ENCODE measurements around the gene ZNF385B.

The ZNF385B gene

GRCh38 chr2:179770029-179770428 lies 91.4 kb downstream of the ZNF385B start:
- Histone ChIP-seq H3K4me3 (ENCODE audit: low read depth, low read length) (no peak overlapping the region), H3K27ac (no peak overlapping the region), H3K36me3 (no peaks in the 10 kb centered on the region; the same call in 1 of the 2 replicates), H3K9me3 (ENCODE audit: severe bottlenecking) (no peaks in the 10 kb centered on the region), H3K27me3 (ENCODE audit: insufficient read depth, low read depth, severe bottlenecking) (no peaks in the 10 kb centered on the region)
- TF ChIP-seq, protein P1, sequence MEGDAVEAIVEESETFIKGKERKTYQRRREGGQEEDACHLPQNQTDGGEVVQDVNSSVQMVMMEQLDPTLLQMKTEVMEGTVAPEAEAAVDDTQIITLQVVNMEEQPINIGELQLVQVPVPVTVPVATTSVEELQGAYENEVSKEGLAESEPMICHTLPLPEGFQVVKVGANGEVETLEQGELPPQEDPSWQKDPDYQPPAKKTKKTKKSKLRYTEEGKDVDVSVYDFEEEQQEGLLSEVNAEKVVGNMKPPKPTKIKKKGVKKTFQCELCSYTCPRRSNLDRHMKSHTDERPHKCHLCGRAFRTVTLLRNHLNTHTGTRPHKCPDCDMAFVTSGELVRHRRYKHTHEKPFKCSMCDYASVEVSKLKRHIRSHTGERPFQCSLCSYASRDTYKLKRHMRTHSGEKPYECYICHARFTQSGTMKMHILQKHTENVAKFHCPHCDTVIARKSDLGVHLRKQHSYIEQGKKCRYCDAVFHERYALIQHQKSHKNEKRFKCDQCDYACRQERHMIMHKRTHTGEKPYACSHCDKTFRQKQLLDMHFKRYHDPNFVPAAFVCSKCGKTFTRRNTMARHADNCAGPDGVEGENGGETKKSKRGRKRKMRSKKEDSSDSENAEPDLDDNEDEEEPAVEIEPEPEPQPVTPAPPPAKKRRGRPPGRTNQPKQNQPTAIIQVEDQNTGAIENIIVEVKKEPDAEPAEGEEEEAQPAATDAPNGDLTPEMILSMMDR (IDR thresholded peaks at IDR 0.05; ENCODE audit: low read depth, low read length): no peak
- DNase-seq: no peak

- H3K4me3 ChIP-seq (ENCODE audit: low read depth, low read length): no peak overlapping the region
- no peaks in the 10 kb centered on the region for H3K9me3 ChIP-seq (ENCODE audit: severe bottlenecking)
- no peak for DNase-seq
- H3K27me3 ChIP-seq (ENCODE audit: insufficient read depth, low read depth, severe bottlenecking): no peaks in the 10 kb centered on the region
- TF ChIP-seq, protein P1 (IDR thresholded peaks at IDR 0.05; ENCODE audit: low read depth, low read length): no peak
- no peak overlapping the region for H3K27ac ChIP-seq
- no peaks in the 10 kb centered on the region; the same call in 1 of the 2 replicates for H3K36me3 ChIP-seq
These were observed 92.1 kb downstream of the ZNF385B start for GRCh38 chr2:179769323-179769722.

DNA sequence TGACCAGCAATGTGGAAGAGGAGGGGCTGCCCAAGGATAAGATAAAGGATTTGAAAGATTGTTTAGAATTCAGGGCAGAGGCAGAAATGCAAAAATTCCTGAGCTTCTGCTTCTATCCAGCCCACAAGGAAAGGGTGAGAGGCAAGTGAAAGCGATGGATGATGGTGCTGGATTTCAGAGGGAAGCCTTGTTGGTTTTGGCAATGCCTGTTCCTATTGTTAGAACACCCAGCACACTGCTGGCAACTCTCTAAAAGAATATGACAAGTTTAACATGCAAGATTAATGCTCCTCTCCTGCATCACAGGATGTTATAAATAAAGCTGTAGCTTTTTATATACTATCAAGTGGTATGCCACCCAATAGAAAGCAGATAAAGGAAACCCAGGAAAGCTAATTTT lies 92.6 kb downstream of the ZNF385B start:
- Histone ChIP-seq H3K27me3 (ENCODE audit: insufficient read depth, low read depth, severe bottlenecking) (no peaks in the 10 kb centered on the region), H3K4me3 (ENCODE audit: low read depth, low read length) (no peak overlapping the region), H3K9me3 (ENCODE audit: severe bottlenecking) (no peaks in the 10 kb centered on the region), H3K27ac (no peak overlapping the region), H3K36me3 (no peaks in the 10 kb centered on the region; the same call in 1 of the 2 replicates)
- no peak for DNase-seq
- TF ChIP-seq, protein P1 (IDR thresholded peaks at IDR 0.05; ENCODE audit: low read depth, low read length): no peak

GRCh38 chr2:179765666-179766065 lies 95.7 kb downstream of the ZNF385B start:
- Histone ChIP-seq H3K27ac (no peak overlapping the region), H3K36me3 (no peaks in the 10 kb centered on the region; the same call in 1 of the 2 replicates), H3K9me3 (ENCODE audit: severe bottlenecking) (no peaks in the 10 kb centered on the region), H3K27me3 (ENCODE audit: insufficient read depth, low read depth, severe bottlenecking) (no peaks in the 10 kb centered on the region), H3K4me3 (ENCODE audit: low read depth, low read length) (no peak overlapping the region)
- TF ChIP-seq, protein P1 (IDR thresholded peaks at IDR 0.05; ENCODE audit: low read depth, low read length): no peak
- DNase-seq: no peak

- TF ChIP-seq, protein P1 (IDR thresholded peaks at IDR 0.05; ENCODE audit: low read depth, low read length): no peak
- no peaks in the 10 kb centered on the region; the same call in 1 of the 2 replicates for H3K36me3 ChIP-seq
These were observed 96.7 kb downstream of the ZNF385B start for GRCh38 chr2:179764710-179765109.

DNA sequence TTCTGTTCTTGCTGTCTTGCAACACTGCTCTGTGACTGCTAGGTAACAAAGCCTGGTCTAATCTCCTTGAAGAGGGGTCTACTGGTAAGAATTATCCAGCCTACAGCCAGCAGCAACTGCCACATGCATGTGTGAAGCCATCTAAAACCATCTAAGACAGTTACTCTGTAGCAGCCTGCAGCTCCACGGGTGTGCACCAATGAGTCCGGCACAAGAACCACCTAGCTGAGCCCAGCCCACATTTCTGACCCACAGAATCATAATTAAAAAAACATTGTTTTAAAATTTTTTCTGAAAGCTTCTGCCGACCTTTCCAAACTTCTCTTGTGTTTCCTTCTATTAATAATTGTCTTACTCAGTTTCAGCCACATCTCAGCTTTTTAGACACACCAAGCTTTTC lies 102.8 kb downstream of the ZNF385B start:
- no peaks in the 10 kb centered on the region for H3K27me3 ChIP-seq (ENCODE audit: insufficient read depth, low read depth, severe bottlenecking)
- H3K27ac ChIP-seq: no peak overlapping the region
- peaks cover 6% of the 10 kb centered on the region; the same call in 1 of the 2 replicates for H3K36me3 ChIP-seq
- H3K9me3 ChIP-seq (ENCODE audit: severe bottlenecking): peaks cover 3% of the 10 kb centered on the region
- TF ChIP-seq, protein P1 (IDR thresholded peaks at IDR 0.05; ENCODE audit: low read depth, low read length): no peak
- no peak overlapping the region for H3K4me3 ChIP-seq (ENCODE audit: low read depth, low read length)
- DNase-seq: no peak

More at GRCh38 chr2:179764710-179765109, 96.7 kb downstream of the ZNF385B start:
- no peak for DNase-seq
- Histone ChIP-seq H3K4me3 (ENCODE audit: low read depth, low read length) (no peak overlapping the region), H3K9me3 (ENCODE audit: severe bottlenecking) (no peaks in the 10 kb centered on the region), H3K27me3 (ENCODE audit: insufficient read depth, low read depth, severe bottlenecking) (no peaks in the 10 kb centered on the region), H3K27ac (no peak overlapping the region)

Data from WERI-Rb-1 (cell line).